Cardiac muscle cell (in vitro differentiated cells and primary cell): Measurements from ENCODE around the gene CLEC4A. TPM values are rescaled to one million over a fixed set of nuclear protein-coding genes. Genes with fewer than 3 reads are reported as not detected.
"Not testable (repeated sequence)": the region's sequence is repeated elsewhere in the genome, so short reads cannot be mapped to it uniquely, and the experiment has no call there.

ENCODE experiments used
- DNase-seq, 2 donors: peaks; one replicate each; pipeline versions ENCODE4 v3.0.0 to v3.0.0-alpha.2; 2010 to 2017; ENCODE audit warnings: low read depth in 1 of 2, low spot score in 1 of 2
- H3K27ac ChIP-seq: fragments of 200-600 bp; sonication (generic); 2 replicates; pipeline ENCODE4 v1.5.1; 2016
- H3K27me3 ChIP-seq: fragments of 200-600 bp; sonication (generic); 2 replicates; pipeline ENCODE4 v1.6.0; 2016; ENCODE audit warnings: control low read depth
- H3K36me3 ChIP-seq: fragments of 200-600 bp; sonication (generic); 2 replicates; pipeline ENCODE4 v1.5.1; 2016; ENCODE audit warnings: control low read depth
- H3K4me1 ChIP-seq: fragments of 200-600 bp; sonication (generic); 2 replicates; pipeline ENCODE4 v1.8.1; 2017; ENCODE audit warnings: low read depth, mild to moderate bottlenecking, mixed run types
- H3K4me3 ChIP-seq: fragments of 200-600 bp; sonication (generic); 2 replicates; pipeline ENCODE4 v1.5.1; 2016; ENCODE audit warnings: mild to moderate bottlenecking
- H3K9me3 ChIP-seq: fragments of 200-600 bp; sonication (generic); 2 replicates; pipeline ENCODE4 v1.5.1; 2017; ENCODE audit warnings: low read depth, mild to moderate bottlenecking, control low read depth
- CTCF ChIP-seq: IDR thresholded peaks from 2 replicates; pipeline ENCODE4 v1.5.1; 2012; ENCODE audit warnings: low read depth, mild to moderate bottlenecking, low read length
- polyA plus RNA-seq: library from polyadenylated mRNA; unstranded; fragments of >200 nt; fragmentation: Nextera tagmentation; extraction: Ambion mirVana; gene quantifications from 2 replicates; pipeline ENCODE4 v1.2.1, GENCODE V29; 2016
- total RNA-seq: library from RNA; depleted of rRNA; stranded (reverse); fragments of >200 nt; gene quantifications from 2 replicates; pipeline ENCODE4 v1.2.3, GENCODE V29; 2016

CLEC4A gene
- total and polyA plus RNA-seq, 2 experiments from 2014 or later: 0.65 to 1.8 TPM

GRCh38 chr12:8088574-8088973 is 34.8 kb upstream of the CLEC4A start:
- H3K9me3 ChIP-seq: no peaks in the 10 kb centered on the region
- no peak for DNase-seq
- H3K36me3 ChIP-seq: peaks cover 31% of the 10 kb centered on the region
- no peak for TF ChIP-seq CTCF
- peaks cover 4% of the 10 kb centered on the region for H3K4me1 ChIP-seq
- no peak overlapping the region for H3K4me3 ChIP-seq
- no peaks in the 10 kb centered on the region for H3K27me3 ChIP-seq
- H3K27ac ChIP-seq: no peak overlapping the region

- not testable (repeated sequence) for H3K27ac ChIP-seq, H3K4me3 ChIP-seq, H3K9me3 ChIP-seq, H3K4me1 ChIP-seq, DNase-seq, H3K27me3 ChIP-seq
- peaks cover 38% of the 10 kb centered on the region for H3K36me3 ChIP-seq
Observed at GRCh38 chr12:8089277-8089676, 34.1 kb upstream of the CLEC4A start.

DNA sequence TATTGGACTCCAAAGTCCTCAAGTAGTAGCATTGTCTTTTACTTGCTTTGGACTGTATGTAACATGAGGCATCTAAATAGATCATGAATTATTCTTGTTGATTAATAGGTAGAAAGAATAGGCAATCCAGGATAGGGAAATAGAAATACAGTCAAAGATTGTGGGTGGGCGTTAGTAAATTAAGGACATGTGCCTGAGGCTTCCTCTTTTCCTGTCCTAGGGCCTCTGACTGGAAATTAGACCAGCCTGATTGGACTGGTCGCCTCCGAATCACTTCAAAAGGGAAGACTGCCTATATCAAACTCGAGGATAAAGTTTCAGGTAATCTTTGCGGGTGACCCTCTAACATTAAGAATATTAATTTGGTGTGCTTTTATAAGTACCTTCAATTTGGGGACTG is 33.7 kb upstream of the CLEC4A start:
- H3K27ac ChIP-seq: no peak overlapping the region
- H3K4me1 ChIP-seq: no peaks in the 10 kb centered on the region
- DNase-seq: no peak
- no peak for TF ChIP-seq CTCF
- peaks cover 42% of the 10 kb centered on the region for H3K36me3 ChIP-seq
- H3K4me3 ChIP-seq: no peak overlapping the region
- H3K9me3 ChIP-seq: no peaks in the 10 kb centered on the region
- no peaks in the 10 kb centered on the region for H3K27me3 ChIP-seq

GRCh38 chr12:8093291-8093690 is 30.1 kb upstream of the CLEC4A start:
- peaks cover 60% of the 10 kb centered on the region for H3K36me3 ChIP-seq

DNA sequence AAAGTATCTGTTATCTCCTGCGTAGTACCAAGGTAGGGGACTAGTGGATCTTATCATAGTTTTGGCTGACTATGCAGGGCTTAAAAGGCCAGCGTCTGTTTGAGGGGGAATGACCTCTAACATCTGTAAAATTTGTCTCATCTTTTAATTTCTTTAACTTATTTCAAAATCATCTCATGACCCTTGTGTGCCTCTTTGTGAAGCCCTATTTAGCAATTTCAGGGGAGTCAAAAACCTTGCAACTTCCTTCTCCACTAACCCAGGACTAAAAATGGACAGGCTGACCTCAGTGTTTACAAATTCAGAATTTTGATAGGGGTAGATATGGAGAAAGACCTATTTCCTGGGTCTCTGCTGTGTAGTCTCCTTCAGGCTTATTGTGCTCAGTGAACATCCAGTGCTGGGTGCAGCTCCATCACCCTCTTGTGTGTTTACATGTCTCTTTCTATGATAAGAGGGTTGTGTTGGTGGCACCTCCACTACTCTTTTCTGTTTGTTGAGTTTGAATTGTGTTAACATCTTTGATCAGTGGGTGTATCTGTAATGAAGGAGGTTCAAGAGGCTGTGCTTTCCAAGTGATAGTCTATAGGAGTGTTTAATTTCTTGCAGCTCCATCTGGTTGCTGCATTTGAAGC is 27.0 kb upstream of the CLEC4A start:
- no peak overlapping the region for H3K27ac ChIP-seq
- H3K4me1 ChIP-seq: no peaks in the 10 kb centered on the region
- no peaks in the 10 kb centered on the region for H3K27me3 ChIP-seq
- H3K36me3 ChIP-seq: peaks cover 43% of the 10 kb centered on the region
- H3K4me3 ChIP-seq: no peak overlapping the region
- no peaks in the 10 kb centered on the region for H3K9me3 ChIP-seq
- no peak for DNase-seq
- no peak for TF ChIP-seq CTCF

More at GRCh38 chr12:8093291-8093690, 30.1 kb upstream of the CLEC4A start:
- no peaks in the 10 kb centered on the region for H3K27me3 ChIP-seq
- DNase-seq: no peak
- no peak overlapping the region for H3K4me3 ChIP-seq
- H3K4me1 ChIP-seq: no peaks in the 10 kb centered on the region
- no peak overlapping the region for H3K27ac ChIP-seq
- H3K9me3 ChIP-seq: no peaks in the 10 kb centered on the region
- no peak for TF ChIP-seq CTCF

GRCh38 chr12:8099235-8099634 is 24.2 kb upstream of the CLEC4A start:
- peaks cover 23% of the 10 kb centered on the region for H3K36me3 ChIP-seq
- H3K27me3 ChIP-seq: no peaks in the 10 kb centered on the region
- no peaks in the 10 kb centered on the region for H3K9me3 ChIP-seq
- no peak for DNase-seq
- H3K4me1 ChIP-seq: no peaks in the 10 kb centered on the region
- no peak overlapping the region for H3K27ac ChIP-seq
- H3K4me3 ChIP-seq: no peak overlapping the region
- TF ChIP-seq CTCF: no peak
